Dedifferentiated amniotic fluid mesenchymal stem cell (primary cell): ENCODE data around the gene SRRM3.
"Not testable (repeated sequence)": the region's sequence is repeated elsewhere in the genome, so short reads cannot be mapped to it uniquely, and the experiment has no call there.

ENCODE experiments used
- DNase-seq: peaks from one replicate; pipeline ENCODE4 v3.0.0-alpha.2; 2016; ENCODE audit errors: extremely low spot score

Gene SRRM3

GRCh38 chr7:76231071-76231470, 29.4 kb downstream of the SRRM3 start:
- no peak for DNase-seq

- DNase-seq = no peak
Measured at GRCh38 chr7:76231583-76231982, 29.9 kb downstream of the SRRM3 start.

- DNase-seq = no peak
Measured at GRCh38 chr7:76232698-76233097, 31.0 kb downstream of the SRRM3 start.

DNA sequence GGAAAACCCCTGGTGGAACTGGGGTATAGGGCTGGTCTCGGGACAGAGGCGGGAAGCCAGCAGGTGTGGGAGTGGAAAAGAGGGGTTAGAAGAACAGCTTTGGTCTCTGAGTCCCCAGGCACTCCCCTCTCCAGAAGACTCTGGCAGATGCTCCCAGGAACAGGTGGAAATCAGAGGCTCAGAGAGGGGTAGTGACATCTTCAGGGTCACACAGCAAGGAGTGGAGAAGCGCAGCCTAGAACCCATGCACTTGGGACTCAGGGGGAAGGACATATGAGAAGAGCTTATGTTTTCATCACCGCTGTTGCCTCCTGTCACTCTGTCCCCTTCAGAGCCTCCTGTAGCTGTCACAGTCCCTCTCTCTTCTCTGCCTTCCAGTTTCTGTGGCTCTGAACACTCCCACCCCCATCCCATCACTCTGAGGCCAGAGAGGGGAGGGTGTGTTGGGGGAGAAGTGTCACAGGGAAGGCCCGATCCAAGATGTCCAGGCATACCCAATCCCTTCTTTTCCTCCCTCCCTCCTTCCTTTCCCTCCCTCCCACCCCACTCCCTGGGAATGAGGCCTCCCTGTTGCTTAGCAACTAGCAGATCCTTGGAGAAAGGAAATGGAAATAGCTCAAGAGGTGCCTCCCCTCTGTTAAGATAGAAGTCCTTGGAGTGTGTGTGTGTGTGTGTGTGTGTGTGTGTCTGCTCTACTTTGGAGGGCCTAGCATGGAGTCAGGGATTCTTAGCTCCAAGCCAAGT, 32.0 kb downstream of the SRRM3 start:
- DNase-seq = no peak

DNA sequence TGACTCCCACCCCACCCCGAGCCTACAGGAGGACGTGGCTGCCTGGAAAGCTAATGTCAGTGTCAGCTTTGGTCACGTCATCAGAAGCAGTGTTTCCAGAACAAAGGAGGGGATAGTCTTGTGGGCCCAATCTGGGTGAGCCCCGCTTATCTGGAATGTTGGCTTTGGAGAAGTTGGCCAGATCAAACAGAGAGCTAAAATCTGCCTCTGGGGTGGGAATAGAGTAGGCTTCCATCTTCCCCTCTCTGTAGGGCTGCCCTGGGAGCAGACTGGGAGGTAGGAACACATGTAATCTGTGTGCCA, 32.5 kb downstream of the SRRM3 start:
- no peak for DNase-seq

DNA sequence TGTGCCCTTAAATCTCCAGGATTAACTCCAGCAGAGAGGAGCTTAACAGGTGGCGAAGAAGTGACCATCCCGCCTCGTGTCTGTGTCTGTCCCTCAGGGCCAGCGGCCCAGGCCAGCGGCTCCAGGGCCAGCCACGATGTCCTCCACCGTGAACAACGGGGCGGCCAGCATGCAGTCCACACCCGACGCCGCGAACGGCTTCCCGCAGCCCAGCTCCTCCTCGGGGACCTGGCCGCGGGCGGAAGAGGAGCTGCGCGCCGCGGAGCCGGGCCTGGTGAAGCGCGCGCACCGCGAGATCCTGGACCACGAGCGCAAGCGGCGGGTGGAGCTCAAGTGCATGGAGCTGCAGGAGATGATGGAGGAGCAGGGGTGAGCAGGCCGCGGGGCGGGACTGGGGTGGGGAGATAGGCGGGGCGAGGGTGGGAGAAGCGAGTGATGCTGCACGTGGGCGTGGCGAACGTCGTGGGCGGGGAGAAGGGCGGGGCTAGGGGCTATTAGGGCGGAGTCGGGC, 33.3 kb downstream of the SRRM3 start:
- peak; percentile 15 for DNase-seq

DNA sequence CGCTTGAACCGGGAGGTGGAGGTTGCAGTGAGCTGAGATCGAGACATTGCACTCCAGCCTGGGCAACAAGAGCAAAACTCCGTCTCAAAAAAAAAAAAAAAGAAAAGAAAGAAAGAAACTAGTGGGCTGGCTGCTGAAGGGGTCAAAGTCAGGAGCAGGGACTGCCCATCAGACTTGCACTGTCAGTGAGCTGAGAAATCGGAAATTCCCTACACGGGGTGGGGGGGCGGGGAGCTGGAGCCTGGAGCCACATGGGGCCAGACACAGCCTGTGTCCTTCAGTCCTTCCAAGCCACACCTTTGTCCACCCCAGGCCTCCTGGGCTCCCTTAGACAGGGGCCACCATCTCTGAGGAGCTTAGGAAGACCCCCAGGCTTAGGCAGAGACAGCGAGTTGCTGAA, 34.5 kb downstream of the SRRM3 start:
- DNase-seq = no peak

DNA sequence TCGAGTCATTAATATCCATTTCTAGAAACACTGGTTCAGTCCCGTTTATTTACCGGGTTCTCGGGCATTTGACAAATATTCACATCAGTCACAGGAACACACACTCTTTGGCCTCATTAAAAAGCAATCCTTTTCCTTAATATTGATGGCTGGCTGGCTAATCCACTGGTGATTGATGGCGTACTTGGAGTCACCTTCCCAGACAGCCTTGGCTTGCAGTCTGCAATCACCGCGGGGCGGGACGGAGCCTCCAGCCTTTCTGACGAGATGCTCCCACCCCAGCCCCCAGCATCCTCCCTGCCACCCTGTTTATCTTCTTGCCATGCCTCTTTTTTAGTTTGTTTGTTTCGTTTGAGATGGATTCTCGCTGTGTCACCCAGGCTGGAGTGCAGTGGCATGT, 36.6 kb downstream of the SRRM3 start:
- no peak for DNase-seq

- no peak for DNase-seq
Measured at GRCh38 chr7:76241141-76241540, 39.4 kb downstream of the SRRM3 start.

GRCh38 chr7:76242517-76243063, 40.9 kb downstream of the SRRM3 start:
- DNase-seq = not testable (repeated sequence)

DNA sequence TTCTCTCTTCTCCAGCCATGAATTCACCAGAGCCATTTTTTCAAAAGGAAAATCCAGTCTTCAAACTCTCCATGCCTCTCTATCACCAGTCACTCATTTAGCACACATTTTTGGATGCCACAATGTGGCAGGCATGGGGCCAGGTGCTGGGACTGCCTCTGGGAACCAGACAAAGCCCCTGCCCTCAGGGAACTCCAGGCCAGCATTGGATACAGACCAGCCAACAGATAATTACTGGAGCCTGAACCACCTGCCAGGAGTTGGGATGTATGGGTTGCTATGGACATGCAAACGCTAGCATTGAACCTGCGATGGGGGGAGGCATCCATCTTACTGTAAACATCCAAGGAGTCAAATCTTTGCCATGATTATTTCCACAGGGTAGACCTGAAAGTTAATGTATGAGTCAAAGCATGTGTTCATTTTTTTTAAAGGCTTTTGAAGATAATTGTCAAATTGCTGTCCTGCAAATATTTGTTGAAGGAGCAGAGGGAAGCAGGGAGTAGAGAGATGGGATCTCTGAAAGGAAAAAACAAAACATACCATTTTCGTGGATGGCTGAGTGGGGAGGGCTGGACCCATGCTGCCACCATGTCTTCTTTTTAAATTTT, 43.2 kb downstream of the SRRM3 start:
- DNase-seq = no peak

GRCh38 chr7:76246804-76247389, 45.2 kb downstream of the SRRM3 start:
- DNase-seq = no peak

GRCh38 chr7:76247938-76248337, 46.2 kb downstream of the SRRM3 start:
- DNase-seq = no peak

- no peak for DNase-seq
Measured at GRCh38 chr7:76252021-76252420, 50.3 kb downstream of the SRRM3 start.

DNA sequence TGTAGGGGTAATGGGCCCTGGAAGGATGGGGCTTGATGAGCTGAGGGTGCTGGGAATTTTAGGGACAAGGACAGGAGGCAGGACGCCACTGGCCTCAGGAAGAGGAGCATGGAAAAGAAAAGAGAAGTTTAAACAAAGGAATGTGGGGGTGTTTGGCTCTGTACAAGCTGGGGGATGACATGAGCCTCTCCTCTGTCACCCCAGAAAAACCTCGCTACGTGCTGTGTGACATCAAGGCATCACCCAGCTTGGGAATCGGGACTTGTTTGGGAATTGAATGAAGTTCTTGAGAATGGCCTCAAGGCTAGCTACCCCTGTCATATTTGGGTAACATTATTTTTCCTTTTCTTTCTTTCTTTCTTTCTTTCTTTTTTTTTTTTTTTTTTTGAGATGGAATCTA, 53.1 kb downstream of the SRRM3 start:
- no peak for DNase-seq

DNA sequence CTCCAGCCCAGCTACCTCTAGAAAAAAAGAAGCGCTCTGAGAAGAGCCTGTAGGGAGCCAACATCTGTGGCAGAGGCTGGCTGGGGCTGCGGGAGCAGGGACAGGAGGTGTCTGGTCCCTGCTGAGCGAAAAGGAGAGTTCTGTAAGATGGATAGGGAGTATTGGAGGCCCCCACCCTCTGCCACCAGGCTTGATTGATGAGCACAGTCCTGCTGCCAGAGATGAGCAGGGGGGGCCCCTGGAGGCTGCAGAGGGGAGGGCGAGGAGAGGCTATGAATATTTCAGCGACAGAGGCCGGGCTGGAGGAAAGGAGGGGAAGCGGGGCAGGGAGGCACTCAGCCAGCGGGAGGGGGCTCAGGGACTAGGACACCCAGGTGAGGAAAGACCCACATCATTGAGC, 56.3 kb downstream of the SRRM3 start:
- no peak for DNase-seq

GRCh38 chr7:76259124-76260093, 57.7 kb downstream of the SRRM3 start:
- no peak for DNase-seq

GRCh38 chr7:76260171-76260703, 58.5 kb downstream of the SRRM3 start:
- no peak for DNase-seq

DNA sequence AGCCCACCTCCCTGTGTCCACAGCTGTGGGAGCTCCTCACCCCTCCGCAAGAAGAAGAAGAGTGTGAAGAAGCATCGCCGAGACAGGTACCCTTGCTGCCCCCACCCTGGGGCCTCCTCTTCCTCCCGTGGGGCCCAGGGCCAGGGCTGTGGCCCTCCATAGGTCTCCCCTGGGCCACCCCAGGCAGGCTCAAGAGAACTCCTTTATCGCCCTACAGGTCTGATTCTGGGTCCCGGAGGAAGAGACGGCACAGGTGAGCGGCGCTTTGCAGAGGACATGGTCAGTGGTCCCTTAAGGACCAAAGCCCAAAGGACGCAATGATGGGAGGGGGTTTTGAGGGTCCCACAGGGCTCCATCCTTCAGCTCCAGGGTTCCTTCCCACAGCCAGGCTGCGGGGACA, 59.6 kb downstream of the SRRM3 start:
- DNase-seq = no peak

DNA sequence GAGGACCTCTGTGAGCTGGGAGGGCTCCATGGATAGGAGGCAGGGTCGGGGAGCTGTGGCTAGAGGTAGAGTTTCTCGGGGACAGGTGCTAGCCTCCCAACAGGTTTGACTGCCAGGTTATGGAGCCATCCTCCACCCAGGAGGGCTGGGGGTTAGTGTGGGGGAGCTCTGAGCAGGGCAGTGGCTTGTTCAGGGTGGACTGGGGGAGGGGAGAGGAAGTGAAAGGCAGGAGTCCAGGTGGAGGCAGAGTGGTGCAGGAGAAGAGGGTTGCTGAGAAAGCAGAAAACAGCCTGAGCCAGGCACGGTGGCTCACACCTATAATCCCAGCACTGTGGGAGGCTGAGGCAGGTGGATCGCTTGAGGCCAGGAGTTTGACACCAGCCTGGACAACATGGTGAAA, 60.2 kb downstream of the SRRM3 start:
- DNase-seq = no peak

DNA sequence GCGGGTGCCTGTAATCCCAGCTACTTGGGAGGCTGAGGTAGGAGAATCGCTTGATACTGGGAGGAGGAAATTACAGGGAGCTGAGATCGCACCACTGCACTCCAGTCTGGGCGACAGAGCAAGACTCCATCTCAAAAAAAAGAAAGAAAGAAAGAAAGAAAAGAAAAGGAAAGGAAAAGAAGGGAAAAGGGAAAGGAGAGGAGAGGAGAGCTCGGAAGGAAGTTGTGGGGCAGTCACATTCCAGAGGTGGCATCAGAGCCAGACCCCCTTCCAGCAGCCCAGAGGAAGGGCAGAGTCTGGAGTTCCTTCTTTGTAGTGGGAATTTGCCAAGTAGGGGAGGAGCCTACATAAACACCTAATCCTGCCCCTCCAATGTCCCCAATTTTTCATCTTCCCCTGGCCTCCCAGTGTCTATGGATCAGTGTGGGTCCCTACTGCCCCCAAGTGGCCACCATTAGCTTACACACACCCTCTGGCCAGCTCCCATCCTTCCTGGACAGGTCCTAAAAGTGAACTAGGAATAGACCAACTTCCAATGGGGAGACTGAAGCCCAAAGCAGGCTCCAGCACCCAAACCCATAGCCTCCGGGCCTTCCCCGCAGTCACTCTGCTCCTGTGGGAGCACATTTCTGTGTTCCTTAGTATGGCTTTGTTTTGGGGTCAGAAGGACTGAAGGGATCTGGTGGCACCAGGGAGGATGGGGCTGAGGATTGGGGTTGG, 61.1 kb downstream of the SRRM3 start:
- peak; percentile 60 for DNase-seq
